ENCODE results near the gene PCDHA4.

DNA sequence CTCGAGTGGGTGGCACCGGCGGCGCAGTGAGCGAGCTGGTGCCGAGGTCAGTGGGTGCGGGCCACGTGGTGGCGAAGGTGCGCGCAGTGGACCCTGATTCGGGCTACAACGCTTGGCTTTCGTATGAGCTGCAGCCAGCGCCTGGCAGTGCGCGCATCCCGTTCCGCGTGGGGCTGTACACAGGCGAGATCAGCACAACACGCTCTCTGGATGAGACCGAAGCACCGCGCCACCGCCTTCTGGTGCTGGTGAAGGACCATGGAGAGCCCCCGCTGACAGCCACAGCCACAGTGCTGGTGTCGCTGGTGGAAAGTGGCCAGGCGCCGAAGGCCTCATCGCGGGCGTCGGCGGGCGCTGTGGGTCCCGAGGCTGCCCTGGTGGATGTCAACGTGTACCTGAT is 16.6 kb downstream of the PCDHA4 start:
- TF ChIP-seq, protein P1, sequence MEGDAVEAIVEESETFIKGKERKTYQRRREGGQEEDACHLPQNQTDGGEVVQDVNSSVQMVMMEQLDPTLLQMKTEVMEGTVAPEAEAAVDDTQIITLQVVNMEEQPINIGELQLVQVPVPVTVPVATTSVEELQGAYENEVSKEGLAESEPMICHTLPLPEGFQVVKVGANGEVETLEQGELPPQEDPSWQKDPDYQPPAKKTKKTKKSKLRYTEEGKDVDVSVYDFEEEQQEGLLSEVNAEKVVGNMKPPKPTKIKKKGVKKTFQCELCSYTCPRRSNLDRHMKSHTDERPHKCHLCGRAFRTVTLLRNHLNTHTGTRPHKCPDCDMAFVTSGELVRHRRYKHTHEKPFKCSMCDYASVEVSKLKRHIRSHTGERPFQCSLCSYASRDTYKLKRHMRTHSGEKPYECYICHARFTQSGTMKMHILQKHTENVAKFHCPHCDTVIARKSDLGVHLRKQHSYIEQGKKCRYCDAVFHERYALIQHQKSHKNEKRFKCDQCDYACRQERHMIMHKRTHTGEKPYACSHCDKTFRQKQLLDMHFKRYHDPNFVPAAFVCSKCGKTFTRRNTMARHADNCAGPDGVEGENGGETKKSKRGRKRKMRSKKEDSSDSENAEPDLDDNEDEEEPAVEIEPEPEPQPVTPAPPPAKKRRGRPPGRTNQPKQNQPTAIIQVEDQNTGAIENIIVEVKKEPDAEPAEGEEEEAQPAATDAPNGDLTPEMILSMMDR (IDR thresholded peaks at IDR 0.05) = no peak
- TF ChIP-seq EZH2 (IDR thresholded peaks at IDR 0.05; ENCODE audit: borderline replicate concordance, insufficient read depth, low read depth, low read length, poor library complexity, severe bottlenecking) = no peak

Measured in B cell (primary cell).